Vagina (tissue), 2 donors: Measurements from ENCODE around the gene ZNF512.
"Not testable (repeated sequence)": the region's sequence is repeated elsewhere in the genome, so short reads cannot be mapped to it uniquely, and the experiment has no call there.

ENCODE experiments used
- POLR2AphosphoS5 ChIP-seq, 2 donors: sonication (generic); formaldehyde crosslinking; IDR thresholded peaks; one replicate each; pipeline ENCODE4 v1.9.0; 2017; ENCODE audit warnings: antibody characterized with exemption in 2 of 2, mild to moderate bottlenecking in 2 of 2, low read depth in 1 of 2; ENCODE audit not compliant: insufficient read depth in 1 of 2
- TF ChIP-seq, protein P1 (sequence below), 3 experiments: fragments of 450-650 bp in 2 of 3; fragments of 200-600 bp in 1 of 3; sonication (generic) in 1 of 3; IDR thresholded peaks; one replicate each; pipeline ENCODE4 v1.5.1; 2017 to 2019; ENCODE audit warnings: antibody characterized with exemption in 3 of 3, mild to moderate bottlenecking in 2 of 3, moderate library complexity in 2 of 3

DNA sequence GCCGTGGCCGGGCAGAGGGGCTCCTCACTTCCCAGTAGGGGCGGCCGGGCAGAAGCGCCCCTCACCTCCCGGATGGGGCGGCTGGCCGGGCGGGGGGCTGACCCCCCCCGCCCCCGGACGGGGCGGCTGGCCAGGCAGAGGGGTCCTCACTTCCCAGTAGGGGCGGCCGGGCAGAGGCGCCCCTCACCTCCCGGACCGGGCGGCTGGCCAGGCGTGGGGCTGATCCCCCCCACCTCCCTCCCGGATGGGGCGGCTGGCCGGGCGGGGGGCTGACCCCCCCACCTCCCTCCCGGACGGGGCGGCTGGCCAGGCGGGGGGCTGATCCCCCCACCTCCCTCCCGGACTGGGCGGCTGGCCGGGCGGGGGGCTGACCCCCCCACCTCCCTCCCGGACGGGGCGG, 43.2 kb upstream of the ZNF512 start:
- TF ChIP-seq, protein P1, sequence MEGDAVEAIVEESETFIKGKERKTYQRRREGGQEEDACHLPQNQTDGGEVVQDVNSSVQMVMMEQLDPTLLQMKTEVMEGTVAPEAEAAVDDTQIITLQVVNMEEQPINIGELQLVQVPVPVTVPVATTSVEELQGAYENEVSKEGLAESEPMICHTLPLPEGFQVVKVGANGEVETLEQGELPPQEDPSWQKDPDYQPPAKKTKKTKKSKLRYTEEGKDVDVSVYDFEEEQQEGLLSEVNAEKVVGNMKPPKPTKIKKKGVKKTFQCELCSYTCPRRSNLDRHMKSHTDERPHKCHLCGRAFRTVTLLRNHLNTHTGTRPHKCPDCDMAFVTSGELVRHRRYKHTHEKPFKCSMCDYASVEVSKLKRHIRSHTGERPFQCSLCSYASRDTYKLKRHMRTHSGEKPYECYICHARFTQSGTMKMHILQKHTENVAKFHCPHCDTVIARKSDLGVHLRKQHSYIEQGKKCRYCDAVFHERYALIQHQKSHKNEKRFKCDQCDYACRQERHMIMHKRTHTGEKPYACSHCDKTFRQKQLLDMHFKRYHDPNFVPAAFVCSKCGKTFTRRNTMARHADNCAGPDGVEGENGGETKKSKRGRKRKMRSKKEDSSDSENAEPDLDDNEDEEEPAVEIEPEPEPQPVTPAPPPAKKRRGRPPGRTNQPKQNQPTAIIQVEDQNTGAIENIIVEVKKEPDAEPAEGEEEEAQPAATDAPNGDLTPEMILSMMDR (IDR thresholded peaks at IDR 0.05): not testable (repeated sequence)
- TF ChIP-seq POLR2AphosphoS5 (IDR thresholded peaks at IDR 0.05; ENCODE audit: insufficient read depth in 1 of 2, low read depth in 1 of 2): not testable (repeated sequence)
